HL-60 (cell line): ENCODE data around the gene PANX2.
A peak's percentile ranks its signal among the peaks of the same experiment; 100 is the strongest.

Experiments
- DNase-seq, 2 experiments: peaks; one replicate each; pipeline ENCODE4 v3.0.0-alpha.2; 2010 to 2020; ENCODE audit warnings: low read depth in 1 of 2, low spot score in 1 of 2
- H3K27ac ChIP-seq: fragments of 250-450 bp; sonication (Bioruptor Pico); replicated peaks from 2 replicates; pipeline ENCODE4 v1.5.1; 2020; ENCODE audit warnings: mild to moderate bottlenecking, moderate library complexity
- H3K27me3 ChIP-seq: fragments of 250-450 bp; sonication (Bioruptor Pico); 2 replicates; pipeline ENCODE4 v1.5.1; 2021; ENCODE audit warnings: mild to moderate bottlenecking, moderate library complexity; ENCODE audit not compliant: insufficient read depth, poor library complexity, severe bottlenecking
- H3K4me3 ChIP-seq: replicated peaks from 2 replicates; pipeline ENCODE4 v1.5.1; 2011; ENCODE audit warnings: mild to moderate bottlenecking, control low read depth, low read length; ENCODE audit not compliant: insufficient read depth
- CTCF ChIP-seq: IDR thresholded peaks from one replicate; pipeline ENCODE4 v1.5.1; 2011; ENCODE audit warnings: low read length, control low read depth, inconsistent platforms; ENCODE audit not compliant: insufficient read depth
- GABPA ChIP-seq: IDR thresholded peaks from 2 replicates; pipeline ENCODE4 v1.6.1; 2012; ENCODE audit warnings: low read depth
- POLR2AphosphoS5 ChIP-seq: IDR thresholded peaks from 2 replicates; pipeline ENCODE4 v1.6.1; 2012; ENCODE audit warnings: low read depth
- SPI1 ChIP-seq: IDR thresholded peaks from 2 replicates; pipeline ENCODE4 v1.6.1; 2012; ENCODE audit warnings: low read depth, mild to moderate bottlenecking, borderline replicate concordance
- TF ChIP-seq, protein P1 (sequence below): IDR thresholded peaks from 2 replicates; pipeline ENCODE4 v1.6.1; 2012; ENCODE audit warnings: low read depth; ENCODE audit not compliant: insufficient replicate concordance

Gene PANX2

DNA sequence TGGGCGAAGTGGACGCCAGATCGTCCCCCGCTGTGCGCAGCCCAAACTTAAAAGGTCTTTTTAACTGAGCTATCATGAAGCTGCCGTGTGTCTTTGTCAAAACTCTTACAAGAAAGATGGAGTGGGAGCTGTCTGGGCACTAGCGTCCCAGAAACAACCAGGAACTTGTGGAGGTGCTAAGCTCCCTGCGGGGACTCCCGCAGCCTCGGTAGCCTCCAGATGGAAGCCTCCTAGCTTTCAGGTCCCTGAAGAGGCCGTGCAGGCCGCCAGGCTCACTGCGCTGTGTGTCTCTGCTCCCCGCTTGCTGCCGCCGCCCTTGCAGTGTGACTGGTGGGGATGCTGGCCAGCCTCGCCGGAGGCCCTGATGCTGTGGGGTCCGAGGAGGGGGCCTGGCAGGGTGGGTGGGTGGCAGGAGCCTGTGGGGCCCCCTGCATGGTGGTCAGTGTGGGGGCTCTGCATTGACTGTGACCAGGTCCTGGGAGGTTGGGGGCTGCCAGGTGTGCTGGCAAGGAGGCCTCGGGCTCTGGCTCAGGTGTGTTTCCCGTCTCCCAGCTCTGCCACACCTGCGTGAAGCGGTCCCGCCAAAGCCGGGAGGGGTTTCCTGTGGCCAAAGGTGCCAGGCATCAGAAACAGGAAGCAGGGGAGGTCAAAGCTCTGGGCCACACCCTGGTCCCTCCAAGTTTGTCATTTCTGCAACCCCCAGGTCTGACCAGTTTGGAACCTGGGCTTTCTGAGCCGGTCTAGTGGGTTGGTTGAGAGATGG lies 16.4 kb downstream of the PANX2 start:
- Histone ChIP-seq H3K4me3 (peak overlapping the region; percentile 75), H3K27ac (peak overlapping the region; percentile 75), H3K27me3 (no peaks in the 10 kb centered on the region)
- TF ChIP-seq POLR2AphosphoS5 (no peak), GABPA (no peak), SPI1 (peak; percentile 10; the same call in 1 of the 2 replicates), CTCF (no peak)
- TF ChIP-seq, protein P1, sequence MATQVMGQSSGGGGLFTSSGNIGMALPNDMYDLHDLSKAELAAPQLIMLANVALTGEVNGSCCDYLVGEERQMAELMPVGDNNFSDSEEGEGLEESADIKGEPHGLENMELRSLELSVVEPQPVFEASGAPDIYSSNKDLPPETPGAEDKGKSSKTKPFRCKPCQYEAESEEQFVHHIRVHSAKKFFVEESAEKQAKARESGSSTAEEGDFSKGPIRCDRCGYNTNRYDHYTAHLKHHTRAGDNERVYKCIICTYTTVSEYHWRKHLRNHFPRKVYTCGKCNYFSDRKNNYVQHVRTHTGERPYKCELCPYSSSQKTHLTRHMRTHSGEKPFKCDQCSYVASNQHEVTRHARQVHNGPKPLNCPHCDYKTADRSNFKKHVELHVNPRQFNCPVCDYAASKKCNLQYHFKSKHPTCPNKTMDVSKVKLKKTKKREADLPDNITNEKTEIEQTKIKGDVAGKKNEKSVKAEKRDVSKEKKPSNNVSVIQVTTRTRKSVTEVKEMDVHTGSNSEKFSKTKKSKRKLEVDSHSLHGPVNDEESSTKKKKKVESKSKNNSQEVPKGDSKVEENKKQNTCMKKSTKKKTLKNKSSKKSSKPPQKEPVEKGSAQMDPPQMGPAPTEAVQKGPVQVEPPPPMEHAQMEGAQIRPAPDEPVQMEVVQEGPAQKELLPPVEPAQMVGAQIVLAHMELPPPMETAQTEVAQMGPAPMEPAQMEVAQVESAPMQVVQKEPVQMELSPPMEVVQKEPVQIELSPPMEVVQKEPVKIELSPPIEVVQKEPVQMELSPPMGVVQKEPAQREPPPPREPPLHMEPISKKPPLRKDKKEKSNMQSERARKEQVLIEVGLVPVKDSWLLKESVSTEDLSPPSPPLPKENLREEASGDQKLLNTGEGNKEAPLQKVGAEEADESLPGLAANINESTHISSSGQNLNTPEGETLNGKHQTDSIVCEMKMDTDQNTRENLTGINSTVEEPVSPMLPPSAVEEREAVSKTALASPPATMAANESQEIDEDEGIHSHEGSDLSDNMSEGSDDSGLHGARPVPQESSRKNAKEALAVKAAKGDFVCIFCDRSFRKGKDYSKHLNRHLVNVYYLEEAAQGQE: no peak
- peak in 1 of 2 experiments; percentile 47 for DNase-seq

GRCh38 chr22:50188356-50188755 lies 17.8 kb downstream of the PANX2 start:
- no peak overlapping the region for H3K4me3 ChIP-seq

More at GRCh38 chr22:50188356-50188755, 17.8 kb downstream of the PANX2 start:
- no peaks in the 10 kb centered on the region for H3K27me3 ChIP-seq
- peak overlapping the region; percentile 97 for H3K27ac ChIP-seq
- no peak for TF ChIP-seq CTCF
- no peak for TF ChIP-seq SPI1
- TF ChIP-seq POLR2AphosphoS5: no peak
- TF ChIP-seq, protein P1: no peak
- no peak for TF ChIP-seq GABPA
- DNase-seq: no peak
